Prostate gland (tissue), 2 donors: ENCODE measurements around the gene INHBE.

Experiments
- POLR2A ChIP-seq: fragments of 450-650 bp; IDR thresholded peaks from one replicate; pipeline ENCODE4 v1.6.1; 2016; ENCODE audit warnings: antibody characterized with exemption, mild to moderate bottlenecking
- POLR2AphosphoS5 ChIP-seq: sonication (generic); formaldehyde crosslinking; IDR thresholded peaks from one replicate; pipeline ENCODE4 v1.6.1; 2017; ENCODE audit warnings: antibody characterized with exemption
- TF ChIP-seq, protein P1 (sequence below), 4 experiments: fragments of 200-600 bp in 2 of 4; fragments of 450-650 bp in 2 of 4; sonication (generic) in 2 of 4; IDR thresholded peaks; 1 replicate in 3 of 4; 2 replicates in 1 of 4; pipeline ENCODE4 v1.5.1; 2016 to 2019; ENCODE audit warnings: antibody characterized with exemption in 4 of 4, mild to moderate bottlenecking in 2 of 4, moderate library complexity in 2 of 4

DNA sequence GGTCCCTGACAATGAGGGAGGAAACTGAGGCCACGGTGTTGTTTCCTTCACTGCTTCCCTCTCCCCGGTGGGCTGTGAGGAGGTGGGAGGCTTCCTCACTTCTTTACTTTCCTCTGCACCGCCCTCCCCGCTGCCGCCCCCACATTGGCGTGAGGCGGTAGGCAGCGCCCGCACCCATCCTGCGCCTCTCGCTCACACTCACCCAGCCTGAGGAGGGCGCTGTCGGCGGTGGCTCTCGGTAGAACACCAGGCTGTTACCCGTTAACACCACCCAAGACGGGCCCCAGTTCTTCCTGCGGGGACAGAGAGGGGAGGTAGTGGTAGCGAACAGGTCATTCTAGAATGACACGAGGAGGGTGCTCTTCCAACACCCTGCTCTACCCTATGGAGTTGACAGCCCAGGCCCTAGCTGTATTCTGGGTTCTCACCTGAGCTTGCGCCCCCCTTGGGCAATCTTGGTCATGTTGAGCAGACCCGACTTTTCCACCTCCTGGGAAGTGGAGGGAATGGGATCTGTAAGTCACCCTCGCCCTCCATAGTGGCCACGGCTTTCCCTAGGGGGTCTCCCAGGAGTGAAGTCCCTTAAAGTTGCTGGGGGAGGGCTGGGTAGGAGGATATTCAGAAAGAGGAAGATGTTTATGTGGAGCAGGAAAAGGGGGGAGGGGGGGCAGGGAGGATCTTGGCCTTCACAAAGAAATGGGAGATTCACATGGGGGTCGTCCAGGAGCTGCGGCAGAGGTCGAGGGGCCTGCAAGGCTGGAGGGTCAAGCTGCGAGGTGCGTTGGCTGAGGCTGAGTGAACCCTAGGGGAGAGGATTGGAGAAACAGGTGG, 21.3 kb downstream of the INHBE start:
- TF ChIP-seq, protein P1, sequence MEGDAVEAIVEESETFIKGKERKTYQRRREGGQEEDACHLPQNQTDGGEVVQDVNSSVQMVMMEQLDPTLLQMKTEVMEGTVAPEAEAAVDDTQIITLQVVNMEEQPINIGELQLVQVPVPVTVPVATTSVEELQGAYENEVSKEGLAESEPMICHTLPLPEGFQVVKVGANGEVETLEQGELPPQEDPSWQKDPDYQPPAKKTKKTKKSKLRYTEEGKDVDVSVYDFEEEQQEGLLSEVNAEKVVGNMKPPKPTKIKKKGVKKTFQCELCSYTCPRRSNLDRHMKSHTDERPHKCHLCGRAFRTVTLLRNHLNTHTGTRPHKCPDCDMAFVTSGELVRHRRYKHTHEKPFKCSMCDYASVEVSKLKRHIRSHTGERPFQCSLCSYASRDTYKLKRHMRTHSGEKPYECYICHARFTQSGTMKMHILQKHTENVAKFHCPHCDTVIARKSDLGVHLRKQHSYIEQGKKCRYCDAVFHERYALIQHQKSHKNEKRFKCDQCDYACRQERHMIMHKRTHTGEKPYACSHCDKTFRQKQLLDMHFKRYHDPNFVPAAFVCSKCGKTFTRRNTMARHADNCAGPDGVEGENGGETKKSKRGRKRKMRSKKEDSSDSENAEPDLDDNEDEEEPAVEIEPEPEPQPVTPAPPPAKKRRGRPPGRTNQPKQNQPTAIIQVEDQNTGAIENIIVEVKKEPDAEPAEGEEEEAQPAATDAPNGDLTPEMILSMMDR (IDR thresholded peaks at IDR 0.05), result peak in 1 of 4 experiments; percentile 16
- TF ChIP-seq POLR2AphosphoS5 (no peak), POLR2A (no peak)
